PC-9 (cell line): ENCODE data around the gene CALB2. TPM values are rescaled to one million over a fixed set of nuclear protein-coding genes. Genes with fewer than 3 reads are reported as not detected.

ENCODE experiments used
- BruUV-seq: library from RNA; stranded (reverse); fragments of 400-500 nt; replicated peaks from 2 replicates; lab custom pipeline; 2021; lab: Mats Ljungman, UMichigan
- CTCF ChIA-PET: fragments of 300-600 bp; sonication (Branson Sonifier 250); formaldehyde crosslinking; loops from one replicate; lab custom pipeline; 2022; ENCODE audit warnings: antibody characterized with exemption; lab: Charles Lee
- POLR2A ChIA-PET: fragments of 300-600 bp; sonication (Branson Sonifier 250); formaldehyde crosslinking; loops from one replicate; lab custom pipeline; 2022; ENCODE audit warnings: antibody characterized with exemption; ENCODE audit not compliant: unreplicated experiment; lab: Charles Lee
- DNase-seq, 2 experiments: peaks; one replicate each; pipeline versions ENCODE4 v3.0.0 to v3.0.0-alpha.2; 2015 to 2022; ENCODE audit warnings: mixed read lengths in 1 of 2
- H2AFZ ChIP-seq: fragments of 200-600 bp; sonication (generic); 2 replicates; pipeline ENCODE4 v1.8.1; 2017; ENCODE audit warnings: antibody characterized with exemption
- H3F3A ChIP-seq: fragments of 200-600 bp; sonication (generic); 2 replicates; pipeline ENCODE4 v1.8.1; 2017; ENCODE audit warnings: antibody characterized with exemption, mild to moderate bottlenecking, low read depth; ENCODE audit not compliant: insufficient read depth
- H3K27ac ChIP-seq: fragments of 200-600 bp; sonication (generic); 2 replicates; pipeline ENCODE4 v1.6.1; 2016; ENCODE audit warnings: mixed run types
- H3K27me3 ChIP-seq: fragments of 200-600 bp; sonication (generic); 2 replicates; pipeline ENCODE4 v1.6.1; 2016; ENCODE audit warnings: low read depth, mixed run types; ENCODE audit not compliant: insufficient read depth
- H3K36me3 ChIP-seq: fragments of 200-600 bp; sonication (generic); 2 replicates; pipeline ENCODE4 v1.6.1; 2016; ENCODE audit warnings: low read depth, mixed run types
- H3K4me1 ChIP-seq: fragments of 200-600 bp; sonication (generic); replicated peaks from 2 replicates; pipeline ENCODE4 v1.6.1; 2016; ENCODE audit warnings: mixed run types; ENCODE audit not compliant: insufficient read depth
- H3K4me2 ChIP-seq: fragments of 200-600 bp; sonication (generic); 2 replicates; pipeline ENCODE4 v1.6.1; 2017; ENCODE audit warnings: mixed run types
- H3K4me3 ChIP-seq: fragments of 200-600 bp; sonication (generic); 2 replicates; pipeline ENCODE4 v1.6.1; 2016; ENCODE audit warnings: mixed run types
- H3K79me2 ChIP-seq: fragments of 200-600 bp; sonication (generic); 2 replicates; pipeline ENCODE4 v1.6.1; 2017; ENCODE audit warnings: low read depth, mixed run types
- H3K9me2 ChIP-seq: fragments of 200-600 bp; sonication (generic); 2 replicates; pipeline ENCODE4 v1.8.1; 2017; ENCODE audit warnings: mild to moderate bottlenecking; ENCODE audit not compliant: insufficient read depth
- H3K9me3 ChIP-seq: fragments of 200-600 bp; sonication (generic); 2 replicates; pipeline ENCODE4 v1.8.1; 2016; ENCODE audit warnings: low read depth; ENCODE audit not compliant: insufficient read depth
- H4K20me1 ChIP-seq: fragments of 200-600 bp; sonication (generic); 2 replicates; pipeline ENCODE4 v1.8.1; 2017; ENCODE audit not compliant: insufficient read depth
- CTCF ChIP-seq: fragments of 200-600 bp; sonication (generic); conservative IDR thresholded peaks from 2 replicates; pipeline ENCODE4 v1.6.1; 2017; ENCODE audit warnings: mixed run types, antibody characterized with exemption, mild to moderate bottlenecking, moderate library complexity
- EZH2 ChIP-seq: fragments of 200-600 bp; sonication (generic); IDR thresholded peaks from 2 replicates; pipeline ENCODE4 v1.8.0; 2017; ENCODE audit warnings: antibody characterized with exemption, low read depth
- intact Hi-C: fragments of 100-400 bp; cut with micrococcal nuclease; formaldehyde crosslinking; loops from one replicate; pipeline ENCODE4 v1.10.0; 2022; ENCODE audit not compliant: unreplicated experiment
- total RNA-seq: library from RNA; stranded (reverse); gene quantifications from 2 replicates; pipeline ENCODE4 v1.2.3, GENCODE V29; 2021

Gene CALB2
- total RNA-seq, 1 experiment from 2014 or later, result 135 TPM

DNA sequence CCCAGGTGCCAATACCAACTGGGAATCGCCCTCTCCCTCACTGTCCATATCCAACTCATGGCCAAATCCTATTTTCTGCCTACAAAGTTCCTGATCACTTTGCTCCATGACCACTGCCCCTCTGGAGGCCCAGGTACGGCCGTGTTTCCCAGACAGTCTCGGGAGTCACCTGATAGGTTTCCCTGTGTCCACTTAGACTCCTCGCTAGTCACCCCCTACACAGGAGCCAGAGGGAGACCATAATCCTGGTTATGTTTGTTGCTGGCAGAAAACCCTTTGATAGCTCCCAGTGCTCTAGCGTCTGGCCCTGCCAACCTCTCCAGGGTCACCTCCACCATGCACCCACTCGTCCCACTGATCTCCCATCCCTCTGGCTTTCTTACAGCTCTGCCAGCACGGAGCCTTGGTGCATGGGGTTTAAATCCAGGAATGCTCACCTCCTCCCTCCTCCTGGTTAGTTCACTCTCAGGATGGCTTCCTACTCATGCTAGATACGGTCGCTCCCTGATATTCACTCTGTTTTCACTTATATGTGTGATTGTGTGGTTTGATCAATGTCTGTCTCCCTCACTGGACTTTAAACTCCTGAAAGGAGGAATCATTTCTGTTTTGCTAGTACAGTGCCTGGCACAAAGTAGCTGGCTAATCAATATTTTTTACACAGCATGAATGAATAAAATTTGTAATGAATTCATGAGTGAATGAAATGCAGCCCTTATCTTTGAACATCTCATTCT, 7.5 kb upstream of the CALB2 start:
- Histone ChIP-seq H2AFZ (peak overlapping the region; percentile 15; the same call in 1 of the 2 replicates), H3K36me3 (no peaks in the 10 kb centered on the region), H4K20me1 (no peaks in the 10 kb centered on the region), H3K4me3 (no peak overlapping the region), H3K27me3 (no peaks in the 10 kb centered on the region), H3K9me3 (no peaks in the 10 kb centered on the region), H3K79me2 (no peaks in the 10 kb centered on the region), H3K9me2 (no peaks in the 10 kb centered on the region), H3F3A (peaks cover 15% of the 10 kb centered on the region), H3K4me1 (peaks cover 22% of the 10 kb centered on the region), H3K27ac (peak overlapping the region; percentile 68), H3K4me2 (peak overlapping the region; percentile 52)
- no peak for TF ChIP-seq CTCF
- no peak for TF ChIP-seq EZH2
- no TSS peak for BruUV-seq
- CTCF ChIA-PET, result no interaction called here
- DNase-seq, result no peak
- intact Hi-C loops, result no loop called here
- POLR2A ChIA-PET, result interaction anchor here (0.5 to 0.6 kb wide), 2 partner anchors 11 to 105 kb away, joined by 3 to 4 read pairs; no protein-coding TSS in a partner anchor

DNA sequence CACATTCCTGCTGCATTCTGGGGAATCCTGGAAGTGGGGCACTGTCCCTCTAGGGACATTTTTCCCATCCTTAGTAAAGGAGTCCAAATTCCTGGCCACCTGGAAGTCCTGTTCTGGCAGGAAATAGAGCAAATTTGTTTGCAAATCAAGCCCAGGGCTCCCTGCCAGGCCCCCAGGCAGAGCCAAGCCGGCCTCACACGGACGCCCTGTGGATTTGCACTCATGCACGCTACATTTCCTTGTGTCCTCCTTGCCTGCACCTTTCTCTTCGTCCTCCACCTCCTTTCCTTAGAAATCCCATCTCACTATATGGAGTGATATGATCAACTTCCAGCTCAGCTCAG, 7.0 kb upstream of the CALB2 start:
- CTCF ChIA-PET, result no interaction called here
- POLR2A ChIA-PET, result no interaction called here
- H3K4me3 ChIP-seq, result no peak overlapping the region
- peak; percentile 74 to 83 for DNase-seq
- peak overlapping the region; percentile 15; the same call in 1 of the 2 replicates for H2AFZ ChIP-seq
- peak overlapping the region; percentile 68 for H3K27ac ChIP-seq
- no peaks in the 10 kb centered on the region for H3K9me3 ChIP-seq
- no peaks in the 10 kb centered on the region for H3K9me2 ChIP-seq
- H3K4me1 ChIP-seq, result peaks cover 22% of the 10 kb centered on the region
- no peaks in the 10 kb centered on the region for H4K20me1 ChIP-seq
- H3F3A ChIP-seq, result peaks cover 15% of the 10 kb centered on the region
- no peaks in the 10 kb centered on the region for H3K27me3 ChIP-seq
- H3K79me2 ChIP-seq, result no peaks in the 10 kb centered on the region
- no peak for TF ChIP-seq EZH2
- no peak for TF ChIP-seq CTCF
- H3K36me3 ChIP-seq, result no peaks in the 10 kb centered on the region
- peak overlapping the region; percentile 52 for H3K4me2 ChIP-seq
- BruUV-seq, result no TSS peak
- intact Hi-C loops, result no loop called here

- POLR2A ChIA-PET, result no interaction called here
- no peak overlapping the region for H3K4me3 ChIP-seq
- H3K9me2 ChIP-seq, result no peaks in the 10 kb centered on the region
- no peaks in the 10 kb centered on the region for H3K9me3 ChIP-seq
- CTCF ChIA-PET, result interaction anchor here (0.5 kb wide), 1 partner anchor 33 kb away, joined by 3 read pairs; no protein-coding TSS in a partner anchor
- no peak overlapping the region for H3K27ac ChIP-seq
- peaks cover 28% of the 10 kb centered on the region for H3K4me1 ChIP-seq
- H3F3A ChIP-seq, result peaks cover 18% of the 10 kb centered on the region
- DNase-seq, result no peak
- no peaks in the 10 kb centered on the region for H3K79me2 ChIP-seq
- intact Hi-C loops, result no loop called here
- BruUV-seq, result no TSS peak
- H4K20me1 ChIP-seq, result no peaks in the 10 kb centered on the region
- no peak overlapping the region for H3K4me2 ChIP-seq
- H3K27me3 ChIP-seq, result no peaks in the 10 kb centered on the region
- no peaks in the 10 kb centered on the region for H3K36me3 ChIP-seq
- no peak overlapping the region for H2AFZ ChIP-seq
- no peak for TF ChIP-seq CTCF
Observed at GRCh38 chr16:71352466-71352865, 6.1 kb upstream of the CALB2 start.
